Lower lobe of right lung (tissue), 2 donors: ENCODE data around the gene MAL. TPM values are rescaled to one million over a fixed set of nuclear protein-coding genes. Genes with fewer than 3 reads are reported as not detected.

Source experiments
- ATAC-seq, 2 donors: fragments of 200-7000 bp; cut with Tn5 transposase; one replicate each; pipeline ENCODE4 v1.9.1; 2020 to 2022; ENCODE audit warnings: mild to moderate bottlenecking in 2 of 2, moderate library complexity in 2 of 2
- DNase-seq: peaks from one replicate; pipeline ENCODE4 v3.0.0-alpha.2; 2020
- H3K27ac ChIP-seq: fragments of 200-600 bp; one replicate; pipeline ENCODE4 v1.8.0; 2022
- H3K27me3 ChIP-seq: fragments of 200-600 bp; one replicate; pipeline ENCODE4 v1.8.0; 2022; ENCODE audit warnings: low read depth
- H3K36me3 ChIP-seq: fragments of 200-600 bp; one replicate; pipeline ENCODE4 v1.8.0; 2022; ENCODE audit warnings: mild to moderate bottlenecking
- H3K4me1 ChIP-seq: fragments of 200-600 bp; one replicate; pipeline ENCODE4 v1.8.0; 2022
- H3K4me3 ChIP-seq: fragments of 200-600 bp; one replicate; pipeline ENCODE4 v1.8.0; 2022; ENCODE audit warnings: mild to moderate bottlenecking
- H3K9me3 ChIP-seq: fragments of 200-600 bp; one replicate; pipeline ENCODE4 v1.8.0; 2022
- CTCF ChIP-seq: fragments of 200-600 bp; IDR thresholded peaks from one replicate; pipeline ENCODE4 v1.8.0; 2022; ENCODE audit warnings: antibody characterized with exemption, mild to moderate bottlenecking
- intact Hi-C: fragments of 100-400 bp; cut with DNase I; formaldehyde crosslinking; loops from one replicate; pipeline ENCODE4 v1.11.0; 2022
- total RNA-seq: library from RNA; stranded (reverse); fragmentation: NEBNext Ultra II Directional; extraction: Animal tissue kit (Norgen Biotek cat#: 25700); gene quantifications from one replicate; pipeline ENCODE4 v1.2.1, GENCODE V29; 2021
- donor health status: DM: no; HTN: yes; CAD: no; lungs with severe emphysema.

The MAL gene
- total RNA-seq, 1 donor from 2014 or later = 13.4 TPM

- ATAC-seq (peak in 1 of 2 donors; percentile 44), DNase-seq (no peak)
- no peaks in the 10 kb centered on the region for H3K4me1 ChIP-seq
- H3K9me3 ChIP-seq = no peaks in the 10 kb centered on the region
- no peaks in the 10 kb centered on the region for H3K36me3 ChIP-seq
- no peak overlapping the region for H3K4me3 ChIP-seq
- peaks cover 24% of the 10 kb centered on the region for H3K27me3 ChIP-seq
- intact Hi-C loops = no loop called here
- TF ChIP-seq CTCF = no peak
- H3K27ac ChIP-seq = no peak overlapping the region
Measured at GRCh38 chr2:94987074-94988020, 38.2 kb upstream of the MAL start.

- intact Hi-C loops = no loop called here
- no peak for TF ChIP-seq CTCF
- no peak for DNase-seq
Measured at GRCh38 chr2:94990956-94991355, 34.6 kb upstream of the MAL start.

GRCh38 chr2:94992360-94992759 lies 33.1 kb upstream of the MAL start:
- DNase-seq (no peak), ATAC-seq (no peak)
- Histone ChIP-seq H3K36me3 (no peaks in the 10 kb centered on the region), H3K4me3 (no peak overlapping the region), H3K4me1 (no peaks in the 10 kb centered on the region), H3K27me3 (peaks cover 11% of the 10 kb centered on the region), H3K27ac (no peak overlapping the region), H3K9me3 (no peaks in the 10 kb centered on the region)
- intact Hi-C loops = no loop called here
- no peak for TF ChIP-seq CTCF

More at GRCh38 chr2:94990956-94991355, 34.6 kb upstream of the MAL start:
- H3K9me3 ChIP-seq = no peaks in the 10 kb centered on the region
- no peaks in the 10 kb centered on the region for H3K36me3 ChIP-seq
- no peaks in the 10 kb centered on the region for H3K4me1 ChIP-seq
- H3K27me3 ChIP-seq = peaks cover 11% of the 10 kb centered on the region
- H3K4me3 ChIP-seq = no peak overlapping the region
- H3K27ac ChIP-seq = no peak overlapping the region
- no peak for ATAC-seq

GRCh38 chr2:94993176-94994062 lies 32.1 kb upstream of the MAL start:
- Histone ChIP-seq H3K27ac (no peak overlapping the region), H3K36me3 (no peaks in the 10 kb centered on the region), H3K27me3 (peaks cover 8% of the 10 kb centered on the region), H3K4me3 (no peak overlapping the region), H3K9me3 (no peaks in the 10 kb centered on the region), H3K4me1 (peaks cover 4% of the 10 kb centered on the region)
- intact Hi-C loops = no loop called here
- no peak for TF ChIP-seq CTCF
- DNase-seq = peak; percentile 42
- no peak for ATAC-seq

DNA sequence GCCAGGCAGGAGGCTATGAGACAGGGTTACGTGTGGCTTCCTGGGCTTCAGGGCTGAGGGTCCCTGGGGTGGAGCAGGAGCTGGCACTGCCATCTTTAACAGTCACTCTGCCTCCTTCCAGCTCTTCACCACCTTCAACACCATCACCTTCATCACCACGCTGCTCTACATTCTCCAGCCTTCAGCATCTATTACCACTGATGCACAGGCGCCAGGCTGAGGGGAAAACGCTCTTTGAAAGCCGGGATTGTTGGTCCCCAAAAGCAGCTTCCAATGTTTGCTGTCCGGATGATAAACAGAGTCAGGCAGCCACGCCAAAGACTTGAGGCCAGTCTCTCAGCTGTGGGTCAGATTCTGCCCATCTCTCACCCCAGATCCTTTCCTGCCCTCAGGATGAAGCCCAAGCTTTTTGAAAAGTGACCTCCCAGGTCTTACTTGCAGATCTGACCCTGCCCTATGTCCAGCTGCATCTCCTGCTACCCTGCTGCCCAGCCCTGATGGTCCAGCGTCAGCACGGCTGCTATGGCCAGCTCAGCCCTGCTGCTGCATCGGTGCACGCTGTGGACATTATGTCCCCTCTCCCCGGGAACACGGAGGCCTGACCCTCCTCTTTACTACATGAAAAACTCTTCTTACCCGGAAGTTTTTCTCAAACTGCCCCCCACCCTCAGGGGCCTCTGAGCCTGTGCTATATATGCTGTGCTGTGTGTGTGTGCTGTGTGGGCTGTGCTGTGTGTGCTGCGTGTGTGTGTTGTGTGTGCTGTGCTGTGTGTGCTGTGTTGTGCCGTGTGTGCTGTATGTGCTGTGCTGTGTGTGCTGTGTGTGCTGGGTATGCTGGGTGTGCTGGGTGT lies 31.2 kb upstream of the MAL start:
- peaks cover 10% of the 10 kb centered on the region for H3K27me3 ChIP-seq
- ATAC-seq (no peak), DNase-seq (peak; percentile 35)
- intact Hi-C loops = no loop called here
- H3K36me3 ChIP-seq = no peaks in the 10 kb centered on the region
- H3K27ac ChIP-seq = no peak overlapping the region
- H3K4me3 ChIP-seq = no peak overlapping the region
- peaks cover 4% of the 10 kb centered on the region for H3K4me1 ChIP-seq
- TF ChIP-seq CTCF = no peak
- H3K9me3 ChIP-seq = no peaks in the 10 kb centered on the region
